Measurements from ENCODE around the gene ZFR.

- TF ChIP-seq, protein P1, sequence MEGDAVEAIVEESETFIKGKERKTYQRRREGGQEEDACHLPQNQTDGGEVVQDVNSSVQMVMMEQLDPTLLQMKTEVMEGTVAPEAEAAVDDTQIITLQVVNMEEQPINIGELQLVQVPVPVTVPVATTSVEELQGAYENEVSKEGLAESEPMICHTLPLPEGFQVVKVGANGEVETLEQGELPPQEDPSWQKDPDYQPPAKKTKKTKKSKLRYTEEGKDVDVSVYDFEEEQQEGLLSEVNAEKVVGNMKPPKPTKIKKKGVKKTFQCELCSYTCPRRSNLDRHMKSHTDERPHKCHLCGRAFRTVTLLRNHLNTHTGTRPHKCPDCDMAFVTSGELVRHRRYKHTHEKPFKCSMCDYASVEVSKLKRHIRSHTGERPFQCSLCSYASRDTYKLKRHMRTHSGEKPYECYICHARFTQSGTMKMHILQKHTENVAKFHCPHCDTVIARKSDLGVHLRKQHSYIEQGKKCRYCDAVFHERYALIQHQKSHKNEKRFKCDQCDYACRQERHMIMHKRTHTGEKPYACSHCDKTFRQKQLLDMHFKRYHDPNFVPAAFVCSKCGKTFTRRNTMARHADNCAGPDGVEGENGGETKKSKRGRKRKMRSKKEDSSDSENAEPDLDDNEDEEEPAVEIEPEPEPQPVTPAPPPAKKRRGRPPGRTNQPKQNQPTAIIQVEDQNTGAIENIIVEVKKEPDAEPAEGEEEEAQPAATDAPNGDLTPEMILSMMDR (IDR thresholded peaks at IDR 0.05; ENCODE audit: poor library complexity) = no peak
- no peak for TF ChIP-seq EZH2phosphoT487 (IDR thresholded peaks at IDR 0.05; ENCODE audit: low read depth, severe bottlenecking, unreplicated experiment)
Observed at GRCh38 chr5:32406650-32407049, 37.9 kb downstream of the ZFR start.
